Stomach (tissue), 4 donors: Measurements from ENCODE around the gene CNN1.

ENCODE experiments used
- EP300 ChIP-seq: sonication (generic); formaldehyde crosslinking; IDR thresholded peaks from one replicate; pipeline ENCODE4 v1.6.1; 2017; ENCODE audit warnings: antibody characterized with exemption
- POLR2A ChIP-seq, 4 donors: fragments of 450-650 bp; IDR thresholded peaks; one replicate each; pipeline ENCODE4 v1.6.1; 2016; ENCODE audit warnings: antibody characterized with exemption in 4 of 4, control low read depth in 2 of 4, mild to moderate bottlenecking in 1 of 4, moderate library complexity in 1 of 4
- TF ChIP-seq, protein P1 (sequence below), 7 experiments: fragments of 450-650 bp in 4 of 7; fragments of 200-600 bp in 3 of 7; sonication (generic) in 3 of 7; IDR thresholded peaks; one replicate each; pipeline ENCODE4 v1.5.1; 2016 to 2019; ENCODE audit warnings: antibody characterized with exemption in 7 of 7, control low read depth in 2 of 7, mild to moderate bottlenecking in 1 of 7

GRCh38 chr19:11598103-11598483, 59.4 kb downstream of the CNN1 start:
- TF ChIP-seq, protein P1, sequence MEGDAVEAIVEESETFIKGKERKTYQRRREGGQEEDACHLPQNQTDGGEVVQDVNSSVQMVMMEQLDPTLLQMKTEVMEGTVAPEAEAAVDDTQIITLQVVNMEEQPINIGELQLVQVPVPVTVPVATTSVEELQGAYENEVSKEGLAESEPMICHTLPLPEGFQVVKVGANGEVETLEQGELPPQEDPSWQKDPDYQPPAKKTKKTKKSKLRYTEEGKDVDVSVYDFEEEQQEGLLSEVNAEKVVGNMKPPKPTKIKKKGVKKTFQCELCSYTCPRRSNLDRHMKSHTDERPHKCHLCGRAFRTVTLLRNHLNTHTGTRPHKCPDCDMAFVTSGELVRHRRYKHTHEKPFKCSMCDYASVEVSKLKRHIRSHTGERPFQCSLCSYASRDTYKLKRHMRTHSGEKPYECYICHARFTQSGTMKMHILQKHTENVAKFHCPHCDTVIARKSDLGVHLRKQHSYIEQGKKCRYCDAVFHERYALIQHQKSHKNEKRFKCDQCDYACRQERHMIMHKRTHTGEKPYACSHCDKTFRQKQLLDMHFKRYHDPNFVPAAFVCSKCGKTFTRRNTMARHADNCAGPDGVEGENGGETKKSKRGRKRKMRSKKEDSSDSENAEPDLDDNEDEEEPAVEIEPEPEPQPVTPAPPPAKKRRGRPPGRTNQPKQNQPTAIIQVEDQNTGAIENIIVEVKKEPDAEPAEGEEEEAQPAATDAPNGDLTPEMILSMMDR (IDR thresholded peaks at IDR 0.05) = no peak
- TF ChIP-seq POLR2A (IDR thresholded peaks at IDR 0.05) (no peak), EP300 (no peak)
